Ishikawa (cell line): ENCODE data around the gene CD101.

Source experiments
- EGR1 ChIP-seq: IDR thresholded peaks from 2 replicates; pipeline ENCODE4 v1.6.1; 2012
- EP300 ChIP-seq: IDR thresholded peaks from 2 replicates; pipeline ENCODE4 v1.6.1; 2012; ENCODE audit warnings: borderline replicate concordance
- FOXM1 ChIP-seq: IDR thresholded peaks from 2 replicates; pipeline ENCODE4 v1.6.1; 2012; ENCODE audit warnings: low read depth, borderline replicate concordance
- RAD21 ChIP-seq: IDR thresholded peaks from 2 replicates; pipeline ENCODE4 v1.6.1; 2012; ENCODE audit warnings: low read depth
- TAF1 ChIP-seq: IDR thresholded peaks from 2 replicates; pipeline ENCODE4 v1.6.1; 2012; ENCODE audit warnings: low read depth, mild to moderate bottlenecking
- YY1 ChIP-seq: IDR thresholded peaks from 2 replicates; pipeline ENCODE4 v1.6.1; 2012; ENCODE audit warnings: low read depth
- TF ChIP-seq, protein P1 (sequence below): IDR thresholded peaks from 2 replicates; pipeline ENCODE4 v1.6.1; 2012; ENCODE audit warnings: low read depth, mild to moderate bottlenecking

DNA sequence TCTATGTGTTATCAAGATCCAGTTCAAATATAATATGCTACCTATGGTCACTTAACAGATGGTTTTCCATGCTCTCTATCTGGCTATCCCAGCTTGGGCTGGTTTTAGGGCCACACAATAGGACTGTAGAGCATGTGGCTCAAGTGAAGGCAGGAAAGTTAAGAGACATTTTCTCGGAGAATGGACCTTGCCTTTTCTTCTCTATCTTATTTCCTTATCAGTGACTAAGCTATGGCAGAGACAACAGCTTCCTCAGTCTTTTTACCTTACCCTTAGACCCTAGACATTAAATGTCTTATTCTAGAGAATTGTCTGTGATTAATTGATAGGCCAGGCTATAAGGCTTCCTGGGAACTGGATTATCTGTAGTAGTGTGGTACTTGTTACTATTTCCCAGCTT, 28.1 kb downstream of the CD101 start:
- TF ChIP-seq, protein P1, sequence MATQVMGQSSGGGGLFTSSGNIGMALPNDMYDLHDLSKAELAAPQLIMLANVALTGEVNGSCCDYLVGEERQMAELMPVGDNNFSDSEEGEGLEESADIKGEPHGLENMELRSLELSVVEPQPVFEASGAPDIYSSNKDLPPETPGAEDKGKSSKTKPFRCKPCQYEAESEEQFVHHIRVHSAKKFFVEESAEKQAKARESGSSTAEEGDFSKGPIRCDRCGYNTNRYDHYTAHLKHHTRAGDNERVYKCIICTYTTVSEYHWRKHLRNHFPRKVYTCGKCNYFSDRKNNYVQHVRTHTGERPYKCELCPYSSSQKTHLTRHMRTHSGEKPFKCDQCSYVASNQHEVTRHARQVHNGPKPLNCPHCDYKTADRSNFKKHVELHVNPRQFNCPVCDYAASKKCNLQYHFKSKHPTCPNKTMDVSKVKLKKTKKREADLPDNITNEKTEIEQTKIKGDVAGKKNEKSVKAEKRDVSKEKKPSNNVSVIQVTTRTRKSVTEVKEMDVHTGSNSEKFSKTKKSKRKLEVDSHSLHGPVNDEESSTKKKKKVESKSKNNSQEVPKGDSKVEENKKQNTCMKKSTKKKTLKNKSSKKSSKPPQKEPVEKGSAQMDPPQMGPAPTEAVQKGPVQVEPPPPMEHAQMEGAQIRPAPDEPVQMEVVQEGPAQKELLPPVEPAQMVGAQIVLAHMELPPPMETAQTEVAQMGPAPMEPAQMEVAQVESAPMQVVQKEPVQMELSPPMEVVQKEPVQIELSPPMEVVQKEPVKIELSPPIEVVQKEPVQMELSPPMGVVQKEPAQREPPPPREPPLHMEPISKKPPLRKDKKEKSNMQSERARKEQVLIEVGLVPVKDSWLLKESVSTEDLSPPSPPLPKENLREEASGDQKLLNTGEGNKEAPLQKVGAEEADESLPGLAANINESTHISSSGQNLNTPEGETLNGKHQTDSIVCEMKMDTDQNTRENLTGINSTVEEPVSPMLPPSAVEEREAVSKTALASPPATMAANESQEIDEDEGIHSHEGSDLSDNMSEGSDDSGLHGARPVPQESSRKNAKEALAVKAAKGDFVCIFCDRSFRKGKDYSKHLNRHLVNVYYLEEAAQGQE: no peak
- TF ChIP-seq RAD21 (no peak), FOXM1 (no peak), EGR1 (no peak), YY1 (no peak), EP300 (no peak), TAF1 (no peak)
